ENCODE measurements around the gene SETD1B.

- TF ChIP-seq CTCF (IDR thresholded peaks at IDR 0.05) (no peak), POLR2A (IDR thresholded peaks at IDR 0.05) (no peak), POLR2AphosphoS5 (IDR thresholded peaks at IDR 0.05) (no peak)
Observed at GRCh38 chr12:121830134-121830533, 26.3 kb downstream of the SETD1B start.

Measured in prostate gland (tissue), 2 donors.